Measurements from ENCODE around the gene TEKT5. TPM values are rescaled to one million over a fixed set of nuclear protein-coding genes. Genes with fewer than 3 reads are reported as not detected.
"Not testable (repeated sequence)": the region's sequence is repeated elsewhere in the genome, so short reads cannot be mapped to it uniquely, and the experiment has no call there.

TEKT5 gene
- total RNA-seq, 1 experiment from 2014 or later = 1.4 TPM

- DNase-seq (ENCODE audit: low read depth) = no peak
Measured at GRCh38 chr16:10685709-10686108, 9.0 kb downstream of the TEKT5 start.

- DNase-seq (ENCODE audit: low read depth) = no peak
Measured at GRCh38 chr16:10684511-10685151, 10.1 kb downstream of the TEKT5 start.

- no peak for DNase-seq (ENCODE audit: low read depth)
Measured at GRCh38 chr16:10683170-10683569, 11.6 kb downstream of the TEKT5 start.

- DNase-seq (ENCODE audit: low read depth) = no peak
Measured at GRCh38 chr16:10682604-10683003, 12.1 kb downstream of the TEKT5 start.

- no peak for DNase-seq (ENCODE audit: low read depth)
Measured at GRCh38 chr16:10681310-10682308, 13.1 kb downstream of the TEKT5 start.

DNA sequence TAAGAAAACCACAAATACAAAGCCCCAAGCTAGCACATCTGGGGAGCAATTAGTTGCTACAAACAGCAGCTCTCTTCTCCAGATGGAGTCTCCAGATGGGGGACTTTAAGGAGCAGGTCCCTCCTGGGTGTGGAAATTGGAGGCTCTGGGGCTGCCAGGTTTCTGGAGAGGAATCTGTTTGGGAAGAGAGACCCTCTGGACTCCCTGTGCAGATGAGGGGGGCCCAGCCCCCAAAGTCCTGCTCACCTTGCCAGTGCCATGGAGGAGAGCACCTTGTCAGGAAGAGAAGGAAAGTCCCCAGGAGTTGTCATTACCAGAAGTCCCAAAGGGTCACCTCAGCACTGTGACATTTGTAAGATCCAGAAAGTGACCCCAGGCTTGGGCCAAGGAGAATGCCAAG lies 14.8 kb downstream of the TEKT5 start:
- no peak for DNase-seq (ENCODE audit: low read depth)

GRCh38 chr16:10679441-10679840 lies 15.3 kb downstream of the TEKT5 start:
- not testable (repeated sequence) for DNase-seq (ENCODE audit: low read depth)

DNA sequence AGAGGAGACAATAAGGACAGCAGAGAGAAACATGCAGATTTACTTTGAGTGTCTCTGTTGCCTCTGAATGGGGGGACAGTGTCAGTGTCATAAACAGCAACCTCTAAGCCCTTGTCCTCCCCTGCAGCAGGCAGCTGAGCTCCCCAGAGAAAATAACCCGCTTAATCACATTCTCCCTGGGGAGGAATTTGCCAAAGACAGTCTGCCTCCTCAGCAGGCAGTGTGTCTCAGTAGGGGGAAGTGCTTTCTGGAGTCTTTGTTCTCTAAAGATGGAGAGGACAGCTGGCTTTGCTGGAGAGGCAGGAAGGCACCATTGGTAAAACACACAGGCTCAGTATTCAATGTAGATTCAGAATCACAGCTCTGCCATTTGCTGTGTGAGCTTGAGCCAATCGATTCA lies 16.1 kb downstream of the TEKT5 start:
- DNase-seq (ENCODE audit: low read depth) = no peak

- no peak for DNase-seq (ENCODE audit: low read depth)
Measured at GRCh38 chr16:10676284-10676683, 18.4 kb downstream of the TEKT5 start.

GRCh38 chr16:10675861-10676260 lies 18.9 kb downstream of the TEKT5 start:
- DNase-seq (ENCODE audit: low read depth) = no peak

DNA sequence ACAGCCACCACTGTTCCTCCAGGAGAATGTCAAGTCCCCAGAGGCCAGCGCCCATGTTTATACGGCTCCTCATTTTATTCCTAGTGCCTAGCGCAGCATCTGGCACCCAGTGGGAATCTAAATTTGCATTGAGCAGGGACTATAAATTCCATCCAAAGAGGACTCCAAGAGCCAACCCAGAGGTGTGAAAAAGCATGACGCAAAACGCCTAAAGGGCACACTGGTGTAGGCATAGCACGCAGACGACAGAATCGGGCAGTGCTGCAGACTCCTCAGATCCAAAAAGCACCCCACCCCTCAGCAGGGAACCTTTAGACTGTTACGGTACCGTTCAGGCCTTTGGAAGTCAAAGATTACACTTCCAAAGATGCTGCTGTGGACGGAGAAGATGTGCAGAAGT lies 19.5 kb downstream of the TEKT5 start:
- no peak for DNase-seq (ENCODE audit: low read depth)

GRCh38 chr16:10671729-10672128 lies 23.0 kb downstream of the TEKT5 start:
- no peak for DNase-seq (ENCODE audit: low read depth)

- no peak for DNase-seq (ENCODE audit: low read depth)
Measured at GRCh38 chr16:10669791-10670190, 24.9 kb downstream of the TEKT5 start.

DNA sequence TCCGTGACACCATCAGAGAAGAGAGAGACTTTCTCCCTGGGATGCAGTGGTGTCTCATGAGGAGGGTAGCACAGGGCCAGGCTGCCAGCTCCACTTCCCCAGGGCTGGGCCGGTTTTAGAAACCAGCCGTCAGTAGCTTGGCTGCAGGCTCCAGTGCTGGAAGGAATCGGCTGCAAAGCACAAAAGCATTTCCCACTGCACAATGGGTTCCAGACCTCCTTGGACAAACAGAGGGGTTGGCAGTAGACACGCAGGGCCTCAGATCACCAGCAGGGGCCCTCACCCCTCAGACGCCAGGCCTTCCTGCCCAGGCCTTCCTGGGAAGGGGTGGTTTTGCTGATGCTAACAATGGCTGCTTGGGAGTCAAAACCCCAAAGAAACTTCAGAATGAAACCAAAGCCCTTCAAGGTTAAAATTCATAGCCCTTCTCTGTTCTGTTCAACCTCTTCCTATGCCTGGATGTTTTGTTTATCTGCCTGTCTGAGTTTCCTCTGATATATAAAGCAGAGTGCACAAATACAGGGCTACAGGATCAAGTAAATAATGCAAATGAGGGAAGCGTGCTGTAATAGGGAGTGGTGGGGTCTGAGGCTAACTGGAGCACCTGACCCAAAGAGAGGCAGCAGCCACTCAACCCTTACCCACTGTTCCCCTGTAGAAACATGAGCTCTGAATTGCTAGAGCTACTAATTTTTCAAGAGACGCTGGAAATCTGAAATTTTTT lies 26.2 kb downstream of the TEKT5 start:
- no peak for DNase-seq (ENCODE audit: low read depth)

- no peak for DNase-seq (ENCODE audit: low read depth)
Measured at GRCh38 chr16:10667239-10667638, 27.5 kb downstream of the TEKT5 start.

DNA sequence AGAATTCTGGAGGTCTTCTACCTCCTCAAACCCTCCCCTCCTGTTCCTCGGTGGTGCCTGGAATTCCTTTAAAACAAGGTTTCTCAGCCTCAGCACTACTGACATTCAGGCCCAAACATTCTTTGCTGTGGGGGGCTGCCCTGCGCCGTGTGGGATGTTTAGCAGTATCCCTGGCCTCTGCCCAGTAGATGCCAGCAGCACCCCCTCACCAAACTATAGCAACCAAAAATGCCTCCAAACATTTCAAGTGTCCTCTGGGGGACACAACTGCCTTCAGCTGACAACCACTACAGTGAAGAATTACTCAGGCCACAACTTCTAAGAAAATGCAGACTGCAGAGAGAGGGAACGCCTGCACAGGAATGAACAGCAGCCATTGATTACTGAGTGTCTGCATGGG lies 28.4 kb downstream of the TEKT5 start:
- DNase-seq (ENCODE audit: low read depth) = no peak

GRCh38 chr16:10665166-10665565 lies 29.6 kb downstream of the TEKT5 start:
- DNase-seq (ENCODE audit: low read depth) = no peak

GRCh38 chr16:10664720-10665126 lies 30.0 kb downstream of the TEKT5 start:
- DNase-seq (ENCODE audit: low read depth) = no peak

GRCh38 chr16:10663744-10664143 lies 31.0 kb downstream of the TEKT5 start:
- no peak for DNase-seq (ENCODE audit: low read depth)

DNA sequence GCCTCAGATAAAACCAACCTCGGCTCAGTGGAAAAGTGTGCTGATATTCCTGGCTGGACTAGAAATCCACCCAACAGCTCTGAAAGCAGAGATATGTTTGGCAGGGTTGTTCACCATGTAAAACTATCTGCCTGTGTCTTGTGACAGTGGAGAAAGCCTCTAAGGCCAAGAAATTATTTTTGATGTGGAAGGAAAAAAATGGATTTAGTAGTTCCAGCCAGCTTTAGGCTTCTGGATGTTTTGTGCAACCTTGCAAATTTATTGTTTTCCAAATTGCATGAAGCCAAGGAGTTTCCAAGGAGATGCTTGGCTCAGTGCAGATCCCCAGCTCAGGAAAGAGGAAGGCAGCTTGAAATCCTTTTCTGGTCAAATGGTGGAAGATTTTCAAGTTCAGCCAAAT lies 31.6 kb downstream of the TEKT5 start:
- DNase-seq (ENCODE audit: low read depth) = no peak

GRCh38 chr16:10662212-10662611 lies 32.5 kb downstream of the TEKT5 start:
- DNase-seq (ENCODE audit: low read depth) = no peak

DNA sequence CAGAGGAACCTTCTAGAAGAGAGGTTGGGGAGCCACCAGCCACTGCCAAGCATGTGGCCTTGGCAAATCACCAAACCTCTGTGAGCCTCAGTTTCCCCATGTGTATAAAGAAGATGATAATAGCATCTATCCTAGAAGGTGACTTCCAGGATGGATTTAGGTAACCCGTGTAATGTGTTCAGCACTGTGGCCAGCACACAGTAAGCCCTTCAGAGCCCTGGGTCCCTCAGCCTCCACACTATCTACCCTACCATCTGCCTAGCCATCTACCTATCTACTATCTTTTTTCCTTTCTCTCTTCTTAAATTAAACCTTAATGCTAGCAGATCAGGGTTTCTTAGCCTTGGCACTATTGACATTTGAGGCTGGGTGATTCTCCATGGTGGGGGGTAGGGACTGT lies 33.0 kb downstream of the TEKT5 start:
- no peak for DNase-seq (ENCODE audit: low read depth)
